Heart right ventricle (tissue), 16 donors: ENCODE results near the gene POTEJ. TPM values are rescaled to one million over a fixed set of nuclear protein-coding genes. Genes with fewer than 3 reads are reported as not detected.
"Not testable (repeated sequence)": the region's sequence is repeated elsewhere in the genome, so short reads cannot be mapped to it uniquely, and the experiment has no call there.

Experiments
- ATAC-seq, 8 donors: fragments of 200-7000 bp; cut with Tn5 transposase; one replicate each; pipeline ENCODE4 v1.9.1; 2020; ENCODE audit warnings: mild to moderate bottlenecking in 8 of 8, moderate library complexity in 8 of 8, moderate number of reproducible peaks in 1 of 8
- DNase-seq, 2 donors: peaks; one replicate each; pipeline ENCODE4 v3.0.0-alpha.2; 2020
- H3K27ac ChIP-seq, 10 donors: fragments of 200-600 bp; sonication (generic) in 2 of 10; one replicate each; pipeline versions ENCODE4 v1.5.0 to v1.8.0; 2020 to 2022; ENCODE audit warnings: mild to moderate bottlenecking in 3 of 10
- H3K27me3 ChIP-seq, 7 donors: fragments of 200-600 bp; one replicate each; pipeline ENCODE4 v1.8.0; 2021 to 2022; ENCODE audit warnings: mild to moderate bottlenecking in 2 of 7
- H3K36me3 ChIP-seq, 9 donors: fragments of 200-600 bp; sonication (generic) in 1 of 9; one replicate each; pipeline versions ENCODE4 v1.5.0 to v1.8.0; 2020 to 2022; ENCODE audit warnings: mild to moderate bottlenecking in 2 of 9
- H3K4me1 ChIP-seq, 9 donors: fragments of 200-600 bp; sonication (generic) in 1 of 9; one replicate each; pipeline versions ENCODE4 v1.5.0 to v1.8.0; 2020 to 2022; ENCODE audit warnings: mild to moderate bottlenecking in 4 of 9
- H3K4me3 ChIP-seq, 10 donors: fragments of 200-600 bp; sonication (generic) in 2 of 10; one replicate each; pipeline versions ENCODE4 v1.5.0 to v1.8.0; 2020 to 2022; ENCODE audit warnings: mild to moderate bottlenecking in 7 of 10, moderate library complexity in 2 of 10
- H3K9me3 ChIP-seq, 11 donors: fragments of 200-600 bp in 10 of 11; sonication (generic) in 2 of 11; one replicate each; pipeline versions ENCODE4 v1.5.0 to v1.8.0; 2013 to 2022; ENCODE audit warnings: mild to moderate bottlenecking in 2 of 11, control low read depth in 1 of 11, moderate library complexity in 1 of 11
- WGBS, 2 donors: extraction: QIAGEN DNeasy Blood & Tissue Kit; methylation state at CpG; one replicate each; pipeline ENCODE4 v1.1.7; 2013; ENCODE audit warnings: inconsistent platforms in 1 of 2; 5-methylcytosine and 5-hydroxymethylcytosine counted together
- intact Hi-C, 10 donors: fragments of 100-400 bp; cut with DNase I; formaldehyde crosslinking; loops; one replicate each; pipeline versions ENCODE4 v1.11.1 to v1.14.2; 2022
- polyA plus RNA-seq, 2 donors: library from polyadenylated mRNA; stranded (reverse); fragments of 200-250 nt; gene quantifications; one replicate each; pipeline ENCODE4 v1.2.3, GENCODE V29; 2013
- total RNA-seq, 10 donors: library from RNA; stranded (reverse); fragmentation: NEBNext Ultra II Directional in 3 of 10; extraction: Animal tissue kit (Norgen Biotek cat#: 25700) in 3 of 10; gene quantifications; one replicate each; pipeline versions ENCODE4 v1.2.1 to v1.2.4, GENCODE V29; 2021 to 2023
- donor health status: Arrhythmogenic right ventricular cardiomyopathy.
- donor health status: ischemic (EF 13 %, LVEDD 7.1; RV severe dilation, severe dysfunction).
- donor health status: healthy with polysubstance abuse.
- donor health status: DM: no; HTN: yes; CAD: no.
- donor health status: DM: no; HTN: no; CAD: no.
- donor health status: ischemic (EF 25% LVEDD 6.9; RV normal size, moderate dysfunction).
- donor health status: ischemic (EF 25% LVEDD 5.7; RV mildly dilated, moderate dysfunction).
- donor health status: healthy.
- donor health status: DM: yes; HTN: yes; CAD: no.
- donor health status: Ischemic cardiomyopathy.
- donor health status: ischemic (EF 35%, LVEDD 5.7; RV mildly dilated, moderate dysfunction).
- donor health status: nonischemic (EF 11% LVEDD 7.7; RV severe dilation, severe dysfunction).
- donor health status: DM: yes; HTN: yes; CAD: no.
- donor health status: PGD.
- donor health status: ischemic (EF 29% LVEDD 5.4; RV normal size, mild dysfunction).
- donor health status: nonischemic (EF 23%, LVEDD 6.1; RV moderate dilation, normal function).

Gene POTEJ
- total and polyA plus RNA-seq, 12 donors, result not detected

- H3K4me3 ChIP-seq, DNase-seq, intact Hi-C loops, H3K27ac ChIP-seq, H3K27me3 ChIP-seq, H3K4me1 ChIP-seq, H3K9me3 ChIP-seq, H3K36me3 ChIP-seq: not testable (repeated sequence)
- 11 to 26% methylated on average over 5 of the region's 15 CpGs for WGBS, 2 donors
- ATAC-seq, result peak; percentile 42 to 68 (median 50)
Observed at GRCh38 chr2:130601648-130602302, 9.5 kb upstream of the POTEJ start.

GRCh38 chr2:130608276-130609001 lies 2.8 kb upstream of the POTEJ start:
- H3K4me1 ChIP-seq, H3K36me3 ChIP-seq, intact Hi-C loops, H3K4me3 ChIP-seq, H3K9me3 ChIP-seq, ATAC-seq, H3K27me3 ChIP-seq, DNase-seq, H3K27ac ChIP-seq: not testable (repeated sequence)
- WGBS, 2 donors, result 80 to 95% methylated on average over 3 to 4 of the region's 17 CpGs

- ATAC-seq, intact Hi-C loops, H3K27ac ChIP-seq, DNase-seq, H3K4me1 ChIP-seq, H3K4me3 ChIP-seq, H3K27me3 ChIP-seq, H3K36me3 ChIP-seq, H3K9me3 ChIP-seq: not testable (repeated sequence)
- 53 to 84% methylated on average over 3 to 5 of the region's 28 CpGs for WGBS, 2 donors
Observed at GRCh38 chr2:130609002-130609920, 2.0 kb upstream of the POTEJ start.

GRCh38 chr2:130610486-130610885 lies 754 bp upstream of the POTEJ start:
- H3K27ac ChIP-seq, H3K36me3 ChIP-seq, intact Hi-C loops, DNase-seq, ATAC-seq, H3K4me3 ChIP-seq, H3K27me3 ChIP-seq, H3K9me3 ChIP-seq, H3K4me1 ChIP-seq: not testable (repeated sequence)
- WGBS, 2 donors, result 81 to 85% methylated on average over 13 of the region's 15 CpGs

- H3K9me3 ChIP-seq, H3K27ac ChIP-seq, H3K4me1 ChIP-seq, H3K27me3 ChIP-seq, H3K36me3 ChIP-seq, intact Hi-C loops, H3K4me3 ChIP-seq, ATAC-seq, DNase-seq: not testable (repeated sequence)
- 84 to 86% methylated on average over 7 to 9 of the region's 10 CpGs for WGBS, 2 donors
Observed at GRCh38 chr2:130628784-130629475, 17.7 kb downstream of the POTEJ start.

- H3K27me3 ChIP-seq, H3K4me1 ChIP-seq, DNase-seq, H3K36me3 ChIP-seq, H3K9me3 ChIP-seq, H3K4me3 ChIP-seq, intact Hi-C loops, ATAC-seq, H3K27ac ChIP-seq: not testable (repeated sequence)
- 63 to 85% methylated on average over 2 of the region's 2 CpGs for WGBS, 2 donors
Observed at GRCh38 chr2:130638973-130639372, 27.7 kb downstream of the POTEJ start.

- intact Hi-C loops, H3K4me1 ChIP-seq, H3K36me3 ChIP-seq, DNase-seq, ATAC-seq, H3K27me3 ChIP-seq, H3K9me3 ChIP-seq, H3K4me3 ChIP-seq, H3K27ac ChIP-seq: not testable (repeated sequence)
- WGBS, 2 donors, result 68 to 71% methylated on average over 4 of the region's 4 CpGs
Observed at GRCh38 chr2:130641688-130642087, 30.4 kb downstream of the POTEJ start.

- H3K36me3 ChIP-seq, H3K9me3 ChIP-seq, H3K4me1 ChIP-seq, H3K27ac ChIP-seq, intact Hi-C loops, ATAC-seq, DNase-seq, H3K27me3 ChIP-seq, H3K4me3 ChIP-seq: not testable (repeated sequence)
- WGBS, 2 donors, result 13 to 27% methylated on average over 1 of the region's 1 CpG
Observed at GRCh38 chr2:130649285-130649684, 38.0 kb downstream of the POTEJ start.

GRCh38 chr2:130664506-130664905 lies 53.3 kb downstream of the POTEJ start:
- whole genome bisulfite sequencing, 2 donors, result 86 to 89% methylated on average over 6 of the region's 6 CpGs
- ATAC-seq, DNase-seq: not testable (repeated sequence)

GRCh38 chr2:130665596-130665995 lies 54.4 kb downstream of the POTEJ start:
- H3K9me3 ChIP-seq, H3K36me3 ChIP-seq, intact Hi-C loops, H3K27ac ChIP-seq, DNase-seq, H3K27me3 ChIP-seq, H3K4me1 ChIP-seq, ATAC-seq, H3K4me3 ChIP-seq: not testable (repeated sequence)
- 84 to 87% methylated on average over 5 of the region's 5 CpGs for WGBS, 2 donors

More at GRCh38 chr2:130664506-130664905, 53.3 kb downstream of the POTEJ start:
- H3K36me3 ChIP-seq, H3K27ac ChIP-seq, H3K27me3 ChIP-seq, H3K4me1 ChIP-seq, H3K9me3 ChIP-seq, H3K4me3 ChIP-seq, intact Hi-C loops: not testable (repeated sequence)
